Spinal cord (tissue), 10 donors: ENCODE measurements around the gene WDR44. TPM values are rescaled to one million over a fixed set of nuclear protein-coding genes. Genes with fewer than 3 reads are reported as not detected.
"Not testable (repeated sequence)": the region's sequence is repeated elsewhere in the genome, so short reads cannot be mapped to it uniquely, and the experiment has no call there.

Experiments used
- DNase-seq, 6 donors: peaks; one replicate each; pipeline versions ENCODE4 v3.0.0 to v3.0.0-alpha.2; 2013 to 2015; ENCODE audit warnings: low spot score in 6 of 6, low read depth in 4 of 6
- H3K27ac ChIP-seq: one replicate; pipeline ENCODE4 v1.5.1; 2013; ENCODE audit warnings: low read depth, low read length, control low read depth
- H3K27me3 ChIP-seq: one replicate; pipeline ENCODE4 v1.6.1; 2013; ENCODE audit warnings: low read length; ENCODE audit not compliant: control insufficient read depth, insufficient read depth
- H3K36me3 ChIP-seq: one replicate; pipeline ENCODE4 v1.6.1; 2013; ENCODE audit warnings: low read length; ENCODE audit not compliant: control insufficient read depth, insufficient read depth
- H3K4me1 ChIP-seq: one replicate; pipeline ENCODE4 v1.6.1; 2013; ENCODE audit warnings: low read length; ENCODE audit not compliant: control insufficient read depth, insufficient read depth
- H3K4me3 ChIP-seq: one replicate; pipeline ENCODE4 v1.5.1; 2013; ENCODE audit warnings: low read depth, low read length, control low read depth
- H3K9me3 ChIP-seq: one replicate; pipeline ENCODE4 v1.6.1; 2013; ENCODE audit warnings: low read length; ENCODE audit not compliant: control insufficient read depth, insufficient read depth
- WGBS: methylation state at CpG from one replicate; pipeline ENCODE4 v1.1.5; 2013; ENCODE audit warnings: missing lambda C conversion rate; ENCODE audit not compliant: insufficient coverage; 5-methylcytosine and 5-hydroxymethylcytosine counted together
- polyA plus RNA-seq, 2 donors: library from polyadenylated mRNA; unstranded; fragments of 120-200 nt; gene quantifications; one replicate each; pipeline ENCODE4 v1.2.1, GENCODE V29; 2013; ENCODE audit not compliant: insufficient read length in 2 of 2
- total RNA-seq, 2 donors: library from RNA; depleted of rRNA in 1 of 2; stranded (reverse); fragments of 120-200 nt in 1 of 2; fragments of >200 nt in 1 of 2; gene quantifications; one replicate each; pipeline versions ENCODE4 v1.2.3 to v1.2.4, GENCODE V29; 2013 to 2014
- donor health status: healthy.

The WDR44 gene
- total and polyA plus RNA-seq, 4 donors = 15.8 to 24.1 (median 19.3) TPM

- H3K4me3 ChIP-seq = no peak overlapping the region
- no peak for DNase-seq
- no peak overlapping the region for H3K27ac ChIP-seq
- no peaks in the 10 kb centered on the region for H3K9me3 ChIP-seq
- H3K4me1 ChIP-seq = no peaks in the 10 kb centered on the region
- H3K27me3 ChIP-seq = no peaks in the 10 kb centered on the region
- 40% methylated on average over 1 of the region's 6 CpGs for WGBS
- H3K36me3 ChIP-seq = no peaks in the 10 kb centered on the region
Observed at GRCh38 chrX:118464501-118464900, 118.6 kb downstream of the WDR44 start.

GRCh38 chrX:118468122-118468521 is 122.2 kb downstream of the WDR44 start:
- H3K27ac ChIP-seq = no peak overlapping the region
- WGBS = 75% methylated on average over 2 of the region's 7 CpGs
- DNase-seq = no peak
- no peaks in the 10 kb centered on the region for H3K4me1 ChIP-seq
- no peak overlapping the region for H3K4me3 ChIP-seq
- H3K36me3 ChIP-seq = no peaks in the 10 kb centered on the region
- no peaks in the 10 kb centered on the region for H3K27me3 ChIP-seq
- H3K9me3 ChIP-seq = no peaks in the 10 kb centered on the region

- WGBS = no CpG with 5 or more reads among the region's 5 CpGs
- not testable (repeated sequence) for H3K9me3 ChIP-seq, H3K27ac ChIP-seq, H3K36me3 ChIP-seq, H3K27me3 ChIP-seq, H3K4me3 ChIP-seq, H3K4me1 ChIP-seq, DNase-seq
Observed at GRCh38 chrX:118470721-118471347, 124.9 kb downstream of the WDR44 start.

GRCh38 chrX:118474586-118474985 is 128.7 kb downstream of the WDR44 start:
- Histone ChIP-seq H3K27ac (no peak overlapping the region), H3K9me3 (no peaks in the 10 kb centered on the region), H3K4me1 (no peaks in the 10 kb centered on the region), H3K27me3 (no peaks in the 10 kb centered on the region), H3K4me3 (no peak overlapping the region), H3K36me3 (no peaks in the 10 kb centered on the region)
- WGBS = 90% methylated on average over 2 of the region's 6 CpGs
- no peak for DNase-seq

- DNase-seq = no peak
- no peaks in the 10 kb centered on the region for H3K9me3 ChIP-seq
- H3K27ac ChIP-seq = no peak overlapping the region
- H3K4me1 ChIP-seq = no peaks in the 10 kb centered on the region
- H3K27me3 ChIP-seq = no peaks in the 10 kb centered on the region
- no peak overlapping the region for H3K4me3 ChIP-seq
- no peaks in the 10 kb centered on the region for H3K36me3 ChIP-seq
- WGBS = 68% methylated on average over 4 of the region's 4 CpGs
Observed at GRCh38 chrX:118475903-118476302, 130.0 kb downstream of the WDR44 start.

GRCh38 chrX:118480172-118480571 is 134.3 kb downstream of the WDR44 start:
- Histone ChIP-seq H3K4me1 (no peaks in the 10 kb centered on the region), H3K4me3 (no peak overlapping the region), H3K27me3 (no peaks in the 10 kb centered on the region), H3K9me3 (no peaks in the 10 kb centered on the region), H3K27ac (no peak overlapping the region), H3K36me3 (no peaks in the 10 kb centered on the region)
- WGBS = no CpG with 5 or more reads among the region's 1 CpG
- DNase-seq = peak in 1 of 6 donors; percentile 59

- not testable (repeated sequence) for H3K4me3 ChIP-seq, H3K4me1 ChIP-seq, DNase-seq, H3K36me3 ChIP-seq, H3K27ac ChIP-seq, H3K9me3 ChIP-seq, H3K27me3 ChIP-seq
- WGBS = 65% methylated on average over 4 of the region's 4 CpGs
Observed at GRCh38 chrX:118482384-118482783, 136.5 kb downstream of the WDR44 start.

GRCh38 chrX:118484216-118484903 is 138.5 kb downstream of the WDR44 start:
- no peaks in the 10 kb centered on the region for H3K9me3 ChIP-seq
- no peak overlapping the region for H3K27ac ChIP-seq
- no peaks in the 10 kb centered on the region for H3K36me3 ChIP-seq
- no peak for DNase-seq
- no peak overlapping the region for H3K4me3 ChIP-seq
- no peaks in the 10 kb centered on the region for H3K27me3 ChIP-seq
- 80% methylated on average over 3 of the region's 9 CpGs for WGBS
- H3K4me1 ChIP-seq = no peaks in the 10 kb centered on the region

- no CpG with 5 or more reads among the region's 1 CpG for WGBS
- not testable (repeated sequence) for H3K36me3 ChIP-seq, H3K4me1 ChIP-seq, H3K4me3 ChIP-seq, H3K27ac ChIP-seq, DNase-seq, H3K9me3 ChIP-seq, H3K27me3 ChIP-seq
Observed at GRCh38 chrX:118486693-118487092, 140.8 kb downstream of the WDR44 start.

- H3K36me3 ChIP-seq = no peaks in the 10 kb centered on the region
- H3K4me1 ChIP-seq = peaks cover 10% of the 10 kb centered on the region
- H3K4me3 ChIP-seq = no peak overlapping the region
- H3K9me3 ChIP-seq = no peaks in the 10 kb centered on the region
- peak in 1 of 6 donors; percentile 53 for DNase-seq
- no peak overlapping the region for H3K27ac ChIP-seq
- H3K27me3 ChIP-seq = peaks cover 11% of the 10 kb centered on the region
- WGBS = 75% methylated on average over 3 of the region's 3 CpGs
Observed at GRCh38 chrX:118493016-118493415, 147.1 kb downstream of the WDR44 start.
